ENCODE data around the gene REG1B.

The REG1B gene

GRCh38 chr2:79087785-79088364 is at the start of gene REG1B:
Gene REG1B, minus strand, starts transcription at chr2:79087993. Its CDS starts 381 bp downstream, at chr2:79087612.
- no peak for DNase-seq

GRCh38 chr2:79131687-79132086 is 43.9 kb upstream of the REG1B start:
- DNase-seq, result no peak

- peak; percentile 71 for DNase-seq
Measured at GRCh38 chr2:79129804-79130203, 42.0 kb upstream of the REG1B start.

GRCh38 chr2:79129260-79129659 is 41.5 kb upstream of the REG1B start:
- no peak for DNase-seq

- no peak for DNase-seq
Measured at GRCh38 chr2:79128406-79128805, 40.6 kb upstream of the REG1B start.

GRCh38 chr2:79125721-79125985 is 37.9 kb upstream of the REG1B start:
- DNase-seq, result no peak

GRCh38 chr2:79124907-79125720 is 37.3 kb upstream of the REG1B start:
- no peak for DNase-seq

GRCh38 chr2:79122676-79123075 is 34.9 kb upstream of the REG1B start:
- DNase-seq, result no peak

- no peak for DNase-seq
Measured at GRCh38 chr2:79120194-79120713, 32.5 kb upstream of the REG1B start, which contains the start of gene REG1A. Gene REG1A, plus strand, starts transcription at chr2:79120488. Its CDS starts 374 bp downstream, at chr2:79120862.

- DNase-seq, result no peak
Measured at GRCh38 chr2:79116997-79117928, 29.5 kb upstream of the REG1B start.

- DNase-seq, result no peak
Measured at GRCh38 chr2:79114797-79115494, 27.2 kb upstream of the REG1B start.

GRCh38 chr2:79112269-79112668 is 24.5 kb upstream of the REG1B start:
- no peak for DNase-seq

GRCh38 chr2:79105259-79105658 is 17.5 kb upstream of the REG1B start:
- no peak for DNase-seq

GRCh38 chr2:79103214-79103613 is 15.4 kb upstream of the REG1B start:
- no peak for DNase-seq

GRCh38 chr2:79101024-79101423 is 13.2 kb upstream of the REG1B start:
- DNase-seq, result no peak

GRCh38 chr2:79100285-79100684 is 12.5 kb upstream of the REG1B start:
- no peak for DNase-seq

- DNase-seq, result no peak
Measured at GRCh38 chr2:79099140-79099686, 11.4 kb upstream of the REG1B start.

- DNase-seq, result no peak
Measured at GRCh38 chr2:79097843-79098242, 10.1 kb upstream of the REG1B start.

- no peak for DNase-seq
Measured at GRCh38 chr2:79090693-79091092, 2.9 kb upstream of the REG1B start.

- DNase-seq, result no peak
Measured at GRCh38 chr2:79086255-79086654, 1.5 kb downstream of the REG1B start.

GRCh38 chr2:79085382-79085781 is 2.4 kb downstream of the REG1B start:
- DNase-seq, result no peak

GRCh38 chr2:79084495-79085135 is 3.2 kb downstream of the REG1B start:
- no peak for DNase-seq
